CD14-positive monocyte (primary cell): ENCODE data around the gene WEE2. TPM values are rescaled to one million over a fixed set of nuclear protein-coding genes. Genes with fewer than 3 reads are reported as not detected.

Source experiments
- DNase-seq, 3 donors: peaks; one replicate each; pipeline ENCODE4 v3.0.0-alpha.2; 2011 to 2022
- H2AFZ ChIP-seq: 2 replicates; pipeline ENCODE4 v1.6.0; 2012; ENCODE audit warnings: mild to moderate bottlenecking, low read depth, low read length, inconsistent platforms; ENCODE audit not compliant: insufficient read depth, poor library complexity, severe bottlenecking
- H3K27ac ChIP-seq, 2 donors: 1 replicate in 1 of 2; 2 replicates in 1 of 2; pipeline ENCODE4 v1.5.1; 2012 to 2013; ENCODE audit warnings: low read length in 2 of 2, control low read depth in 1 of 2, inconsistent platforms in 1 of 2, low read depth in 1 of 2, mild to moderate bottlenecking in 1 of 2
- H3K27me3 ChIP-seq, 2 donors: one replicate each; pipeline versions ENCODE4 v1.6.0 to v1.6.1; 2011 to 2013; ENCODE audit warnings: low read length in 2 of 2; ENCODE audit not compliant: control insufficient read depth in 2 of 2, insufficient read depth in 2 of 2
- H3K36me3 ChIP-seq, 2 donors: replicated peaks in 1 of 2; 1 replicate in 1 of 2; 2 replicates in 1 of 2; pipeline versions ENCODE4 v1.5.1 to v1.6.1; 2012 to 2013; ENCODE audit warnings: low read length in 2 of 2, control low read depth in 1 of 2, inconsistent platforms in 1 of 2, mild to moderate bottlenecking in 1 of 2; ENCODE audit not compliant: insufficient read depth in 2 of 2, control insufficient read depth in 1 of 2
- H3K4me1 ChIP-seq, 2 donors: 1 replicate in 1 of 2; 2 replicates in 1 of 2; pipeline versions ENCODE4 v1.5.1 to v1.6.1; 2012 to 2013; ENCODE audit warnings: low read length in 2 of 2, control low read depth in 1 of 2, inconsistent platforms in 1 of 2, mild to moderate bottlenecking in 1 of 2, moderate library complexity in 1 of 2; ENCODE audit not compliant: insufficient read depth in 2 of 2, control insufficient read depth in 1 of 2
- H3K4me2 ChIP-seq: replicated peaks from 2 replicates; pipeline ENCODE3; 2012; ENCODE audit warnings: low read length, moderate library complexity, mild to moderate bottlenecking; ENCODE audit not compliant: poor library complexity, severe bottlenecking; ENCODE audit errors: extremely low read depth
- H3K4me3 ChIP-seq, 3 experiments: fragments of 200-600 bp in 1 of 3; sonication (generic) in 1 of 3; replicated peaks in 1 of 3; 1 replicate in 2 of 3; 2 replicates in 1 of 3; pipeline ENCODE4 v1.5.1; 2011 to 2013; ENCODE audit warnings: low read length in 3 of 3, mild to moderate bottlenecking in 3 of 3, control low read depth in 2 of 3, low read depth in 2 of 3, inconsistent platforms in 1 of 3, moderate library complexity in 1 of 3
- H3K79me2 ChIP-seq: 2 replicates; pipeline ENCODE4 v1.6.0; 2012; ENCODE audit warnings: mild to moderate bottlenecking, control low read depth, inconsistent platforms, low read length, moderate library complexity; ENCODE audit not compliant: insufficient read depth
- H3K9ac ChIP-seq: 2 replicates; pipeline ENCODE4 v1.6.0; 2017; ENCODE audit warnings: low read length, mild to moderate bottlenecking; ENCODE audit not compliant: insufficient read depth, poor library complexity, severe bottlenecking
- H3K9me3 ChIP-seq, 2 donors: replicated peaks in 1 of 2; 1 replicate in 1 of 2; 2 replicates in 1 of 2; pipeline versions ENCODE4 v1.5.1 to v1.6.1; 2012 to 2013; ENCODE audit warnings: low read length in 2 of 2, control low read depth in 1 of 2; ENCODE audit not compliant: control insufficient read depth in 1 of 2, insufficient read depth in 1 of 2
- H4K20me1 ChIP-seq: 2 replicates; pipeline ENCODE4 v1.6.0; 2012; ENCODE audit warnings: mild to moderate bottlenecking, low read length, control low read depth, moderate library complexity; ENCODE audit not compliant: insufficient read depth
- H3K27ac Mint-ChIP-seq, 7 donors: one replicate each; pipeline ENCODE4 v1.8.0; 2020; ENCODE audit warnings: mild to moderate bottlenecking in 7 of 7, mixed read lengths in 7 of 7, moderate library complexity in 6 of 7, inconsistent platforms in 2 of 7
- H3K27me3 Mint-ChIP-seq, 3 donors: one replicate each; pipeline ENCODE4 v1.8.0; 2021 to 2022; ENCODE audit warnings: low read depth in 3 of 3, mild to moderate bottlenecking in 3 of 3, mixed read lengths in 3 of 3, moderate library complexity in 3 of 3, inconsistent platforms in 1 of 3
- H3K36me3 Mint-ChIP-seq, 2 donors: one replicate each; pipeline ENCODE4 v1.8.0; 2020; ENCODE audit warnings: mixed read lengths in 2 of 2, inconsistent platforms in 1 of 2, mild to moderate bottlenecking in 1 of 2
- H3K4me1 Mint-ChIP-seq: one replicate; pipeline ENCODE4 v1.8.0; 2020; ENCODE audit warnings: mild to moderate bottlenecking, mixed read lengths
- H3K4me3 Mint-ChIP-seq, 2 donors: one replicate each; pipeline ENCODE4 v1.8.0; 2020; ENCODE audit warnings: mild to moderate bottlenecking in 2 of 2, mixed read lengths in 2 of 2, moderate library complexity in 1 of 2
- H3K9me3 Mint-ChIP-seq, 7 donors: one replicate each; pipeline ENCODE4 v1.8.0; 2020 to 2022; ENCODE audit warnings: mixed read lengths in 7 of 7, mild to moderate bottlenecking in 6 of 7, moderate library complexity in 6 of 7, inconsistent platforms in 2 of 7
- CTCF ChIP-seq: fragments of 200-600 bp; IDR thresholded peaks from one replicate; pipeline ENCODE4 v1.8.0; 2022; ENCODE audit warnings: antibody characterized with exemption, mild to moderate bottlenecking
- WGBS: methylation state at CpG from one replicate; pipeline ENCODE4 v1.1.5; 2013; ENCODE audit warnings: missing lambda C conversion rate; ENCODE audit not compliant: insufficient coverage; 5-methylcytosine and 5-hydroxymethylcytosine counted together
- intact Hi-C, 2 donors: fragments of 100-400 bp; cut with micrococcal nuclease; formaldehyde crosslinking; loops; one replicate each; pipeline versions ENCODE4 v1.15.0 to v1.15.1; 2023
- polyA plus RNA-seq, 3 donors: library from polyadenylated mRNA; depleted of rRNA in 1 of 3; unstranded in 2 of 3; stranded (reverse) in 1 of 3; fragments of 300-500 nt in 2 of 3; fragments of >200 nt in 1 of 3; fragmentation: Illumina TruSeq in 2 of 3; gene quantifications; 1 replicate in 2 of 3; 2 replicates in 1 of 3; pipeline ENCODE4 v1.2.3, GENCODE V29; 2012 to 2021

Gene WEE2
- polyA plus RNA-seq, 3 donors = not detected

DNA sequence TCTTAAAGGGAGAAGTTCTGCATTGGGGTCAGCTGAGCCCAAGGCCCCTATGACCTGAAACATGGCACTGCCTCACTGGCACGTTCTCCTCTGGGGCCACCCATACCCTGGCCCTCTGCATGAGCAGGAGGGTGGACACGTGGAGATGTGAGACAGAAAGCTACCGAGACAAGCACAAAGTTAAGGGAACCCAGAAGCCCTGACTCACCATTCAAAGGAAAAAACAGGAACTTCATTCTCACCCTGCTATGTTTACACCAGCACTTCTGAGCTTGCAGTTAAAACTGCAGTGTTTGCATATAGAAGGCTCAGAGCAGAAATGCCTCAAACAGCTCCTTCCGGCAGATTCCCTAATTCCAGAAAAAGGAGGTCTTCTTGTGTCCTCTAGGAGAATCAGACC lies 47.9 kb upstream of the WEE2 start:
- Histone ChIP-seq H3K36me3 (peaks cover 6 to 28% of the 10 kb centered on the region in 2 donors), H3K27me3 (no peaks in the 10 kb centered on the region), H3K79me2 (no peaks in the 10 kb centered on the region), H3K9ac (no peak overlapping the region), H2AFZ (peak overlapping the region; percentile 18), H3K4me2 (peak overlapping the region; percentile 17), H3K4me1 (peaks cover 45 to 48% of the 10 kb centered on the region in 2 donors), H4K20me1 (no peaks in the 10 kb centered on the region), H3K4me3 (peak overlapping the region in 1 of 3 experiments; percentile 3), H3K27ac (peak overlapping the region; percentile 4 to 75), H3K9me3 (no peaks in the 10 kb centered on the region)
- Mint-ChIP-seq H3K36me3 (peaks cover 18 to 28% of the 10 kb centered on the region in 2 donors), H3K27me3 (no peaks in the 10 kb centered on the region), H3K9me3 (no peaks in the 10 kb centered on the region), H3K4me3 (peak overlapping the region in 1 of 2 donors; percentile 59), H3K4me1 (peaks cover 44% of the 10 kb centered on the region), H3K27ac (peak overlapping the region; percentile 79 to 94 (median 85))
- 0% methylated on average over 1 of the region's 4 CpGs for WGBS
- intact Hi-C loops = no loop called here
- peak; percentile 80 to 90 (median 85) for DNase-seq
- no peak for TF ChIP-seq CTCF

GRCh38 chr7:141663081-141663849 lies 44.9 kb upstream of the WEE2 start:
- no peaks in the 10 kb centered on the region for H3K27me3 ChIP-seq
- H3K27me3 Mint-ChIP-seq = peaks cover 0 to 2% (median 0%) of the 10 kb centered on the region in 3 donors
- no peak overlapping the region for H3K9ac ChIP-seq
- H3K27ac ChIP-seq = peak overlapping the region; percentile 18 to 75
- peak overlapping the region; percentile 15 to 82 (median 71) for H3K27ac Mint-ChIP-seq
- H3K4me1 ChIP-seq = peaks cover 45 to 48% of the 10 kb centered on the region in 2 donors
- TF ChIP-seq CTCF = no peak
- peaks cover 6 to 19% of the 10 kb centered on the region in 2 donors for H3K36me3 ChIP-seq
- H2AFZ ChIP-seq = no peak overlapping the region
- intact Hi-C loops = no loop called here
- no peaks in the 10 kb centered on the region for H3K79me2 ChIP-seq
- peaks cover 21 to 32% of the 10 kb centered on the region in 2 donors for H3K36me3 Mint-ChIP-seq
- peak in 2 of 3 donors; percentile 27 to 39 for DNase-seq
- 43% methylated on average over 2 of the region's 6 CpGs for WGBS
- peak overlapping the region in 1 of 2 donors; percentile 35 for H3K4me3 Mint-ChIP-seq
- no peak overlapping the region for H3K4me3 ChIP-seq
- no peaks in the 10 kb centered on the region for H4K20me1 ChIP-seq
- peaks cover 44% of the 10 kb centered on the region for H3K4me1 Mint-ChIP-seq
- H3K4me2 ChIP-seq = peak overlapping the region; percentile 17
- H3K9me3 Mint-ChIP-seq = no peaks in the 10 kb centered on the region
- no peaks in the 10 kb centered on the region for H3K9me3 ChIP-seq
